HepG2 (cell line): ENCODE measurements around the gene SEPTIN5. TPM values are rescaled to one million over a fixed set of nuclear protein-coding genes. Genes with fewer than 3 reads are reported as not detected.
A peak's percentile ranks its signal among the peaks of the same experiment; 100 is the strongest.

Experiments used
- ATAC-seq: fragments of 200-7000 bp; cut with Tn5 transposase; 3 replicates; pipeline ENCODE4 v1.9.1; 2020; ENCODE audit warnings: mild to moderate bottlenecking, moderate library complexity
- BruUV-seq: library from RNA; stranded (reverse); fragments of 400-500 nt; replicated peaks from 2 replicates; lab custom pipeline; 2021; lab: Mats Ljungman, UMichigan
- CTCF ChIA-PET: fragments of 300-600 bp; formaldehyde crosslinking; extraction: SDS; loops from one replicate; lab custom pipeline; 2021; ENCODE audit warnings: low total read pairs, inconsistent platforms, low intra/inter-chr PET ratio; lab: Yijun Ruan, JAX
- POLR2A ChIA-PET: fragments of 350-600 bp; sonication (Branson Sonifier 250); formaldehyde crosslinking; loops from one replicate; lab custom pipeline; 2020; ENCODE audit warnings: antibody characterized with exemption, inconsistent platforms; lab: Yijun Ruan, JAX
- DNase-seq: peaks from one replicate; pipeline ENCODE4 v3.0.0-alpha.2; 2015; ENCODE audit warnings: low spot score
- FAIRE-seq: peaks from 3 replicates; lab custom pipeline; 2011; peaks lifted over from hg19 to GRCh38; lab: Jason Lieb, UNC
- H2AFZ ChIP-seq: one replicate; pipeline ENCODE4 v1.6.1; 2011; ENCODE audit warnings: low read length, inconsistent platforms
- H3K27ac ChIP-seq: fragments of 300-600 bp; 3 replicates; pipeline ENCODE4 v1.8.0; 2011; ENCODE audit warnings: mixed run types, mild to moderate bottlenecking, mixed read lengths, low read length, inconsistent platforms; ENCODE audit not compliant: insufficient read depth; ENCODE audit errors: extremely low read length
- H3K27me3 ChIP-seq, 2 experiments: fragments of 200-600 bp in 1 of 2; 2 replicates in 1 of 2; 3 replicates in 1 of 2; pipeline versions ENCODE4 v1.6.0 to v1.8.0; 2011; ENCODE audit warnings: low read length in 2 of 2, mild to moderate bottlenecking in 2 of 2, moderate library complexity in 2 of 2, inconsistent platforms in 1 of 2; ENCODE audit not compliant: insufficient read depth in 2 of 2, control insufficient read depth in 1 of 2
- H3K36me3 ChIP-seq, 2 experiments: fragments of 200-600 bp in 1 of 2; replicated peaks in 1 of 2; 2 replicates in 1 of 2; 3 replicates in 1 of 2; pipeline versions ENCODE4 v1.5.1 to v1.8.0; 2011; ENCODE audit warnings: low read length in 2 of 2, inconsistent platforms in 1 of 2; ENCODE audit not compliant: insufficient read depth in 2 of 2, control insufficient read depth in 1 of 2
- H3K4me1 ChIP-seq: 2 replicates; pipeline ENCODE4 v1.5.1; 2012; ENCODE audit warnings: low read length, inconsistent platforms; ENCODE audit not compliant: insufficient read depth
- H3K4me2 ChIP-seq: 2 replicates; pipeline ENCODE4 v1.6.0; 2011; ENCODE audit warnings: low read depth, low read length, inconsistent platforms
- H3K4me3 ChIP-seq, 3 experiments: fragments of 200-600 bp in 1 of 3; sonication (generic), shearing (Covaris generic) in 1 of 3; replicated peaks in 1 of 3; 2 replicates each; pipeline ENCODE4 v1.5.1; 2011 to 2016; ENCODE audit warnings: low read length in 3 of 3, inconsistent platforms in 2 of 3, low read depth in 2 of 3, mild to moderate bottlenecking in 2 of 3, control low read depth in 1 of 3, mixed read lengths in 1 of 3; ENCODE audit not compliant: insufficient read depth in 1 of 3
- H3K79me2 ChIP-seq: one replicate; pipeline ENCODE4 v1.6.1; 2011; ENCODE audit warnings: low read length, inconsistent platforms; ENCODE audit not compliant: insufficient read depth
- H3K9ac ChIP-seq: 2 replicates; pipeline ENCODE4 v1.6.0; 2011; ENCODE audit warnings: mild to moderate bottlenecking, low read depth, low read length, inconsistent platforms; ENCODE audit not compliant: insufficient read depth
- H3K9me3 ChIP-seq: 2 replicates; pipeline ENCODE4 v1.5.1; 2012; ENCODE audit warnings: mild to moderate bottlenecking, low read length
- H4K20me1 ChIP-seq: 2 replicates; pipeline ENCODE4 v1.6.0; 2011; ENCODE audit warnings: inconsistent platforms, mild to moderate bottlenecking, low read length, moderate library complexity; ENCODE audit not compliant: insufficient read depth
- CREBL2 ChIP-seq: sonication (generic); formaldehyde crosslinking; IDR thresholded peaks from 2 replicates; pipeline ENCODE4 v1.8.1; 2023; ENCODE audit warnings: missing genetic modification reagents, mild to moderate bottlenecking, borderline replicate concordance
- GLMP ChIP-seq: sonication (generic); formaldehyde crosslinking; IDR thresholded peaks from 2 replicates; pipeline ENCODE4 v1.9.0; 2021; ENCODE audit warnings: missing genetic modification reagents, mild to moderate bottlenecking, borderline replicate concordance
- HIVEP1 ChIP-seq: sonication (generic); formaldehyde crosslinking; IDR thresholded peaks from 2 replicates; pipeline ENCODE4 v1.4.0; 2020; ENCODE audit warnings: mild to moderate bottlenecking, missing genetic modification reagents
- KLF16 ChIP-seq, 2 experiments: sonication (generic) in 1 of 2; formaldehyde crosslinking in 1 of 2; IDR thresholded peaks; 2 replicates each; pipeline versions ENCODE4 v1.6.1 to v1.8.0; 2016 to 2023; ENCODE audit warnings: missing genetic modification reagents in 2 of 2, missing compliant biosample characterization in 1 of 2
- ZNF749 ChIP-seq: sonication (generic); formaldehyde crosslinking; IDR thresholded peaks from 2 replicates; pipeline ENCODE4 v1.8.0; 2022; ENCODE audit warnings: mild to moderate bottlenecking, missing genetic modification reagents, moderate library complexity, borderline replicate concordance
- WGBS: methylation state at CpG from one replicate; pipeline ENCODE4 v1.1.6; 2017; ENCODE audit warnings: low lambda C conversion rate; 5-methylcytosine and 5-hydroxymethylcytosine counted together
- in situ Hi-C: cut with HindIII; loops from 2 replicates; pipeline ENCODE4 v1.10.0; 2017; ENCODE audit warnings: low pct_unique_long_range_greater_than_20kb; ENCODE audit not compliant: extremely low pct_ligation_motif_present
- intact Hi-C: fragments of 100-400 bp; cut with micrococcal nuclease; formaldehyde crosslinking; loops from one replicate; pipeline ENCODE4 v1.10.0; 2022; ENCODE audit not compliant: unreplicated experiment
- polyA plus RNA-seq, 8 experiments: library from polyadenylated mRNA; depleted of rRNA in 3 of 8; stranded (reverse) in 7 of 8; unstranded in 1 of 8; fragments of >200 nt; fragmentation: Illumina TruSeq in 4 of 8; extraction: Trizol in 4 of 8; gene quantifications; 2 replicates each; pipeline versions ENCODE4 v1.2.1 to v1.2.3, GENCODE V29; 2011 to 2016; ENCODE audit warnings: low read depth in 4 of 8, missing spikeins in 1 of 8, mixed read lengths in 1 of 8; ENCODE audit not compliant: insufficient read depth in 1 of 8
- total RNA-seq, 5 experiments: library from RNA; depleted of rRNA; stranded (reverse); fragments of >200 nt; fragmentation: Illumina TruSeq; extraction: Trizol; gene quantifications; 2 replicates each; pipeline ENCODE4 v1.2.3, GENCODE V29; 2016; ENCODE audit warnings: low read depth in 1 of 5
- TF ChIP-seq, protein P1 (sequence below): sonication (generic); formaldehyde crosslinking; IDR thresholded peaks from 2 replicates; pipeline ENCODE4 v1.5.0; 2020; ENCODE audit warnings: mild to moderate bottlenecking, missing genetic modification reagents, borderline replicate concordance

The SEPTIN5 gene
- total and polyA plus RNA-seq, 2 of the 13 experiments (the other 11 are each of a cell fraction or from before 2014, with no cell fraction given): 0.33 TPM; not detected in 1

- ATAC-seq: no peak
- peaks cover 7 to 67% of the 10 kb centered on the region in 2 experiments; a peak in 4 of 5 replicates for H3K27me3 ChIP-seq
- 11% methylated on average over 2 of the region's 9 CpGs for WGBS
- no peak overlapping the region for H3K9ac ChIP-seq
- no peaks in the 10 kb centered on the region for H3K79me2 ChIP-seq
- H3K4me1 ChIP-seq: peaks cover 31% of the 10 kb centered on the region
- no peaks in the 10 kb centered on the region for H3K36me3 ChIP-seq
- H2AFZ ChIP-seq: no peak overlapping the region
- H3K4me3 ChIP-seq: no peak overlapping the region
- no peaks in the 10 kb centered on the region for H3K9me3 ChIP-seq
- no peak overlapping the region for H3K27ac ChIP-seq
- TF ChIP-seq GLMP (CRISPR knock-in tag): no peak
- ChIA-PET CTCF (interaction anchor here (2.7 kb wide), 1 partner anchor 180 kb away, joined by 39 read pairs; no protein-coding TSS in a partner anchor), POLR2A (interaction anchor here (1.7 kb wide), 1 partner anchor 181 kb away, joined by 8 read pairs; no protein-coding TSS in a partner anchor)
- FAIRE-seq: no peak
- no TSS peak for BruUV-seq
- in situ Hi-C loops: no loop called here
- no peaks in the 10 kb centered on the region for H4K20me1 ChIP-seq
- DNase-seq: no peak
- H3K4me2 ChIP-seq: no peak overlapping the region
- intact Hi-C loops: no loop called here
Observed at GRCh38 chr22:19729507-19729906, 15.2 kb downstream of the SEPTIN5 start.

DNA sequence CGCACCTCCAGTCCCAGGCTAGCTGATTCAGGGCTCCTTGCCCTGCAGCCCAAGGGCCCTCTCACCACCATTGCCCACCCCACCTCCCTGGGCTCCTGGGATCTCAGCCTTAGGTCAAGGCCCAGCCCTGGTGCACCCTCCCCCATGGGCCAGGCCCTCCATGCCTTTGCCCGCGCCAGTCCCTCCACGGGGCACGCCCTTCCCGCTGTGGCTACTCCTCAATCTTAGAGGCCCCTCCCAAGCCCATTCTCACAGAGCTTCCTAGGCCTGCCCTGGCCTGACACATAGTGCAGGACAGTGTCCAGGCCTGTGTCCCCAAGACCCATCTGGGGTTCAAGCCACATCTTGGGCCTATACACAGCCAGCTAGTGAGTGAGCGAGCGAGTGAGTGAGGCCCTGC is 15.9 kb downstream of the SEPTIN5 start:
- in situ Hi-C loops: loop anchor here (5.0 kb wide), 1 partner anchor 172 kb away; no protein-coding TSS in a partner anchor
- POLR2A ChIA-PET: interaction anchor here (0.7 to 1.7 kb wide), 4 partner anchors 124 to 213 kb away, joined by 3 to 8 read pairs (median 4); partner anchors contain the start of genes COMT, GNB1L, RTL10 and TXNRD2
- TF ChIP-seq HIVEP1 (CRISPR knock-in tag) (no peak), KLF16 (CRISPR knock-in tag; IDR thresholded peaks at IDR 0.05) (no peak), ZNF749 (CRISPR knock-in tag) (peak; percentile 3; the same call in 1 of the 2 replicates), CREBL2 (CRISPR knock-in tag) (0 out of 2 replicates have a peak, but pooled peaks have one; percentile 4)
- TF ChIP-seq, protein P1, sequence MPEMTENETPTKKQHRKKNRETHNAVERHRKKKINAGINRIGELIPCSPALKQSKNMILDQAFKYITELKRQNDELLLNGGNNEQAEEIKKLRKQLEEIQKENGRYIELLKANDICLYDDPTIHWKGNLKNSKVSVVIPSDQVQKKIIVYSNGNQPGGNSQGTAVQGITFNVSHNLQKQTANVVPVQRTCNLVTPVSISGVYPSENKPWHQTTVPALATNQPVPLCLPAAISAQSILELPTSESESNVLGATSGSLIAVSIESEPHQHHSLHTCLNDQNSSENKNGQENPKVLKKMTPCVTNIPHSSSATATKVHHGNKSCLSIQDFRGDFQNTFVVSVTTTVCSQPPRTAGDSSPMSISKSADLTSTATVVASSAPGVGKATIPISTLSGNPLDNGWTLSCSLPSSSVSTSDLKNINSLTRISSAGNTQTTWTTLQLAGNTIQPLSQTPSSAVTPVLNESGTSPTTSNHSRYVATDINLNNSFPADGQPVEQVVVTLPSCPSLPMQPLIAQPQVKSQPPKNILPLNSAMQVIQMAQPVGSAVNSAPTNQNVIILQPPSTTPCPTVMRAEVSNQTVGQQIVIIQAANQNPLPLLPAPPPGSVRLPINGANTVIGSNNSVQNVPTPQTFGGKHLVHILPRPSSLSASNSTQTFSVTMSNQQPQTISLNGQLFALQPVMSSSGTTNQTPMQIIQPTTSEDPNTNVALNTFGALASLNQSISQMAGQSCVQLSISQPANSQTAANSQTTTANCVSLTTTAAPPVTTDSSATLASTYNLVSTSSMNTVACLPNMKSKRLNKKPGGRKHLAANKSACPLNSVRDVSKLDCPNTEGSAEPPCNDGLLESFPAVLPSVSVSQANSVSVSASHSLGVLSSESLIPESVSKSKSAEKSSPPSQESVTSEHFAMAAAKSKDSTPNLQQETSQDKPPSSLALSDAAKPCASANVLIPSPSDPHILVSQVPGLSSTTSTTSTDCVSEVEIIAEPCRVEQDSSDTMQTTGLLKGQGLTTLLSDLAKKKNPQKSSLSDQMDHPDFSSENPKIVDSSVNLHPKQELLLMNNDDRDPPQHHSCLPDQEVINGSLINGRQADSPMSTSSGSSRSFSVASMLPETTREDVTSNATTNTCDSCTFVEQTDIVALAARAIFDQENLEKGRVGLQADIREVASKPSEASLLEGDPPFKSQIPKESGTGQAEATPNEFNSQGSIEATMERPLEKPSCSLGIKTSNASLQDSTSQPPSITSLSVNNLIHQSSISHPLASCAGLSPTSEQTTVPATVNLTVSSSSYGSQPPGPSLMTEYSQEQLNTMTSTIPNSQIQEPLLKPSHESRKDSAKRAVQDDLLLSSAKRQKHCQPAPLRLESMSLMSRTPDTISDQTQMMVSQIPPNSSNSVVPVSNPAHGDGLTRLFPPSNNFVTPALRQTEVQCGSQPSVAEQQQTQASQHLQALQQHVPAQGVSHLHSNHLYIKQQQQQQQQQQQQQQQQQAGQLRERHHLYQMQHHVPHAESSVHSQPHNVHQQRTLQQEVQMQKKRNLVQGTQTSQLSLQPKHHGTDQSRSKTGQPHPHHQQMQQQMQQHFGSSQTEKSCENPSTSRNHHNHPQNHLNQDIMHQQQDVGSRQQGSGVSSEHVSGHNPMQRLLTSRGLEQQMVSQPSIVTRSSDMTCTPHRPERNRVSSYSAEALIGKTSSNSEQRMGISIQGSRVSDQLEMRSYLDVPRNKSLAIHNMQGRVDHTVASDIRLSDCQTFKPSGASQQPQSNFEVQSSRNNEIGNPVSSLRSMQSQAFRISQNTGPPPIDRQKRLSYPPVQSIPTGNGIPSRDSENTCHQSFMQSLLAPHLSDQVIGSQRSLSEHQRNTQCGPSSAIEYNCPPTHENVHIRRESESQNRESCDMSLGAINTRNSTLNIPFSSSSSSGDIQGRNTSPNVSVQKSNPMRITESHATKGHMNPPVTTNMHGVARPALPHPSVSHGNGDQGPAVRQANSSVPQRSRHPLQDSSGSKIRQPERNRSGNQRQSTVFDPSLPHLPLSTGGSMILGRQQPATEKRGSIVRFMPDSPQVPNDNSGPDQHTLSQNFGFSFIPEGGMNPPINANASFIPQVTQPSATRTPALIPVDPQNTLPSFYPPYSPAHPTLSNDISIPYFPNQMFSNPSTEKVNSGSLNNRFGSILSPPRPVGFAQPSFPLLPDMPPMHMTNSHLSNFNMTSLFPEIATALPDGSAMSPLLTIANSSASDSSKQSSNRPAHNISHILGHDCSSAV (CRISPR knock-in tag): no peak

More for the DNA sequence above, 15.9 kb downstream of the SEPTIN5 start:
- intact Hi-C loops: loop anchor here (1.0 to 5.0 kb wide), 3 partner anchors 52 to 180 kb away; no protein-coding TSS in a partner anchor
- H3K79me2 ChIP-seq: no peaks in the 10 kb centered on the region
- DNase-seq (no peak), FAIRE-seq (no peak), ATAC-seq (no peak; the same call in 2 of the 3 replicates)
- no peak overlapping the region for H3K27ac ChIP-seq
- 66% methylated on average over 5 of the region's 8 CpGs for WGBS
- no peaks in the 10 kb centered on the region for H3K9me3 ChIP-seq
- H3K36me3 ChIP-seq: no peaks in the 10 kb centered on the region
- H3K4me3 ChIP-seq: peak overlapping the region in 2 of 3 experiments; percentile 9 to 61; a peak in 3 of 6 replicates
- H3K27me3 ChIP-seq: peaks cover 7 to 67% of the 10 kb centered on the region in 2 experiments; a peak in 4 of 5 replicates
- H3K9ac ChIP-seq: peak overlapping the region; percentile 51; the same call in 1 of the 2 replicates
- CTCF ChIA-PET: interaction anchor here (1.6 to 2.7 kb wide), 3 partner anchors 26 to 179 kb away, joined by 4 to 39 read pairs (median 12); no protein-coding TSS in a partner anchor
- no TSS peak for BruUV-seq
- no peak overlapping the region for H2AFZ ChIP-seq
- no peaks in the 10 kb centered on the region for H4K20me1 ChIP-seq
- H3K4me2 ChIP-seq: peak overlapping the region; percentile 91
- peaks cover 29% of the 10 kb centered on the region for H3K4me1 ChIP-seq
